Right lung (tissue), 5 donors: ENCODE results near the gene ITGB3. TPM values are rescaled to one million over a fixed set of nuclear protein-coding genes. Genes with fewer than 3 reads are reported as not detected.

Source experiments
- DNase-seq, 2 donors: peaks; one replicate each; pipeline ENCODE4 v3.0.0-alpha.2; 2013
- polyA plus RNA-seq, 5 donors: library from polyadenylated mRNA; unstranded; fragments of 120-200 nt; gene quantifications; one replicate each; pipeline versions ENCODE4 v1.2.1 to v1.2.3, GENCODE V29; 2013; ENCODE audit warnings: inconsistent platforms in 1 of 5, low replicate concordance in 1 of 5; ENCODE audit not compliant: insufficient read length in 5 of 5, insufficient read depth in 1 of 5

The ITGB3 gene
- polyA plus RNA-seq, 5 donors = 7.6 to 11.9 (median 10.2) TPM

- DNase-seq = no peak
These were observed 20.9 kb downstream of the ITGB3 start for GRCh38 chr17:47274319-47275069.

- peak; percentile 70 to 75 for DNase-seq
These were observed 21.8 kb downstream of the ITGB3 start for GRCh38 chr17:47275245-47275984.

GRCh38 chr17:47276444-47276843 lies 22.8 kb downstream of the ITGB3 start:
- DNase-seq = no peak

- peak in 1 of 2 donors; percentile 45 for DNase-seq
These were observed 23.2 kb downstream of the ITGB3 start for GRCh38 chr17:47276868-47277267.

- no peak for DNase-seq
These were observed 24.3 kb downstream of the ITGB3 start for GRCh38 chr17:47277921-47278320.

- no peak for DNase-seq
These were observed 24.9 kb downstream of the ITGB3 start for GRCh38 chr17:47278561-47278960.

GRCh38 chr17:47279062-47279801 lies 25.6 kb downstream of the ITGB3 start:
- DNase-seq = peak; percentile 48 to 51

GRCh38 chr17:47280072-47280811 lies 26.6 kb downstream of the ITGB3 start:
- no peak for DNase-seq

GRCh38 chr17:47281216-47281615 lies 27.6 kb downstream of the ITGB3 start:
- DNase-seq = no peak

GRCh38 chr17:47285003-47285402 lies 31.4 kb downstream of the ITGB3 start:
- DNase-seq = no peak

- no peak for DNase-seq
These were observed 32.7 kb downstream of the ITGB3 start for GRCh38 chr17:47286198-47286914.

GRCh38 chr17:47287068-47287467 lies 33.4 kb downstream of the ITGB3 start:
- no peak for DNase-seq

GRCh38 chr17:47287639-47288038 lies 34.0 kb downstream of the ITGB3 start:
- DNase-seq = no peak

- no peak for DNase-seq
These were observed 35.0 kb downstream of the ITGB3 start for GRCh38 chr17:47288531-47289116.

GRCh38 chr17:47289302-47289701 lies 35.7 kb downstream of the ITGB3 start:
- no peak for DNase-seq

GRCh38 chr17:47290870-47291241 lies 37.2 kb downstream of the ITGB3 start:
- DNase-seq = no peak

GRCh38 chr17:47291242-47291873 lies 37.7 kb downstream of the ITGB3 start:
- DNase-seq = no peak

- no peak for DNase-seq
These were observed 38.6 kb downstream of the ITGB3 start for GRCh38 chr17:47292206-47292605.

GRCh38 chr17:47295037-47295873 lies 41.6 kb downstream of the ITGB3 start:
- no peak for DNase-seq
